NCI-H2081 (cell line): Measurements from ENCODE around the gene CAMK1.
A peak's percentile ranks its signal among the peaks of the same experiment; 100 is the strongest.
"Not testable (repeated sequence)": the region's sequence is repeated elsewhere in the genome, so short reads cannot be mapped to it uniquely, and the experiment has no call there.

Source experiments
- DNase-seq, 2 experiments: peaks; one replicate each; lab custom pipeline; 2025; lab: John Stamatoyannopoulos, UW

CAMK1 gene

GRCh38 chr3:9776896-9777693 lies 7.3 kb upstream of the CAMK1 start:
- DNase-seq: no peak

GRCh38 chr3:9771007-9771406 lies 1.3 kb upstream of the CAMK1 start:
- DNase-seq: not testable (repeated sequence)

- no peak for DNase-seq
Observed at GRCh38 chr3:9770276-9770812, 597 bp upstream of the CAMK1 start.

- no peak for DNase-seq
Observed at GRCh38 chr3:9769012-9769411, 735 bp downstream of the CAMK1 start.

GRCh38 chr3:9768141-9768775 lies 1.5 kb downstream of the CAMK1 start:
- no peak for DNase-seq

GRCh38 chr3:9767418-9767817 lies 2.3 kb downstream of the CAMK1 start:
- DNase-seq: no peak

GRCh38 chr3:9765865-9766264 lies 3.9 kb downstream of the CAMK1 start:
- no peak for DNase-seq

GRCh38 chr3:9762871-9763270 lies 6.9 kb downstream of the CAMK1 start:
- no peak for DNase-seq

- DNase-seq: no peak
Observed at GRCh38 chr3:9761919-9762318, 7.8 kb downstream of the CAMK1 start.

GRCh38 chr3:9760779-9761505 lies 8.8 kb downstream of the CAMK1 start:
- no peak for DNase-seq

- no peak for DNase-seq
Observed at GRCh38 chr3:9757427-9757826, 12.3 kb downstream of the CAMK1 start.

GRCh38 chr3:9754678-9755077 lies 15.1 kb downstream of the CAMK1 start:
- no peak for DNase-seq

- DNase-seq: no peak
Observed at GRCh38 chr3:9750556-9751411, 19.0 kb downstream of the CAMK1 start.

GRCh38 chr3:9749645-9750555 lies 19.8 kb downstream of the CAMK1 start, which contains the start of gene OGG1:
OGG1 (plus strand) TSS chr3:9749952; CDS start chr3:9750287, 335 bp downstream.
- DNase-seq: peak; percentile 97 to 98

GRCh38 chr3:9749296-9749644 lies 20.5 kb downstream of the CAMK1 start:
- DNase-seq: peak in 1 of 2 experiments; percentile 41

GRCh38 chr3:9748031-9748430 lies 21.7 kb downstream of the CAMK1 start:
- DNase-seq: no peak

- no peak for DNase-seq
Observed at GRCh38 chr3:9747267-9747666, 22.5 kb downstream of the CAMK1 start.

GRCh38 chr3:9746330-9746729 lies 23.4 kb downstream of the CAMK1 start:
- DNase-seq: no peak

GRCh38 chr3:9745521-9745920 lies 24.2 kb downstream of the CAMK1 start:
- no peak for DNase-seq

- no peak for DNase-seq
Observed at GRCh38 chr3:9744162-9744561, 25.6 kb downstream of the CAMK1 start.

- no peak for DNase-seq
Observed at GRCh38 chr3:9743548-9743947, 26.2 kb downstream of the CAMK1 start.
